G401.6 (cell line): ENCODE results near the gene ANKRD53.

ENCODE experiments used
- FAIRE-seq: peaks from 2 replicates; lab custom pipeline; 2012; peaks lifted over from hg19 to GRCh38; lab: Jason Lieb, UNC

The ANKRD53 gene, protein sequence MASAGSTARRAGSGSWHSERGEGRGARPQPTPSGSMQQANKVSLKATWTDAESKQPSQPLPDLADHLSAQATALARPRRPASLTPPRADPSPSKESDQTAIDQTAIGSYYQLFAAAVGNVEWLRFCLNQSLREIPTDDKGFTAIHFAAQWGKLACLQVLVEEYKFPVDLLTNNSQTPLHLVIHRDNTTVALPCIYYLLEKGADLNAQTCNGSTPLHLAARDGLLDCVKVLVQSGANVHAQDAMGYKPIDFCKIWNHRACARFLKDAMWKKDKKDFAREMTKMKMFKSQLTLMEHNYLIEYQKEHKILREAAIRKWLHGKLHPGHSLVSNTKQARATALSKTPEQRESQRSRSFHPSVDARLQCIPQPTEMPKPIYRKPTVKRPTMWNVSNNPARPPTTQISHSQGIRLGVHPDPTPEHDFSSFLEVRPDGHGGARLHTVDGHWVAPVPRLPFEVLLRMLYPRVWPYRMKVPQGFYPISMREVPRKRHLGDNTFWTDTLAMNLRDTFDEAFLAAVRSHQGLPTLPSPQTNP

DNA sequence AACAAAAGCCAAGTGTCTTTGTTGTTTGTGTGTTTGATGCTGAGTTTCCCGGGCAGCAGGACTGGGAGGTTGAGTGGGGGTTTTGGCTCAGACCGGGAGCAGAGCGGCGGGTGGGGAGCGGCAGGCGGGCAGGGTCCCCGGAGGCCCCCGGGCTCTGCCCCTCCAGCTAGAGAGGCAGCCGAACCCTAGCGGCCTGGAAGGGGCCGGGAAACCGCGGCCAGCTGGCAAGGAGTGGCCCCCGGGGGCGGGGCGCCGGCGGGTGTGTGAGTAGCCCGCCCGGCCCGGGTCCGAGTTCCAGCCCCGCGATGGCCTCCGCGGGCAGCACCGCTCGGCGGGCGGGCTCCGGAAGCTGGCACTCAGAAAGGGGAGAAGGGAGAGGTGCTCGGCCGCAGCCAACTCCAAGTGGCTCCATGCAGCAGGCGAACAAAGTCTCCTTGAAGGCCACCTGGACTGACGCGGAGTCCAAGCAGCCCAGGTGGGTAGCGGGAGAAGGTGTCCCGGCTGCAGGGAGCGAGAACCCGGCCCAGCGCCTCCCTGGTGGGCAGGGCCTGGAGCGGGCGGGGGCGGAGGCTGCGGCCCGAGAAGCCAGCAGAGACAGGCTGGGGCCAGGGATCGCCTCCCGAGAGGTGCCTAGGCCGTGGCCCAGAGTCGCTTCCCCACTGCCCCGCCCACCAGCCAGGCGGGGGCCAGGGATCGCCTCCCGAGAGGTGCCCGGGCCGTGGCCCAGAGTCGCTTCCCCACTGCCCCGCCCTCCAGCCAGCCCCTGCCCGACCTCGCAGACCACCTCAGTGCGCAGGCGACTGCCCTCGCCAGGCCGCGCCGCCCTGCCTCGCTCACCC is at the start of gene ANKRD53:
Gene ANKRD53, plus strand, starts transcription at position 290 of the 839 bp plus-strand sequence. Its CDS starts 16 bp downstream, at position 306.
- FAIRE-seq = no peak

DNA sequence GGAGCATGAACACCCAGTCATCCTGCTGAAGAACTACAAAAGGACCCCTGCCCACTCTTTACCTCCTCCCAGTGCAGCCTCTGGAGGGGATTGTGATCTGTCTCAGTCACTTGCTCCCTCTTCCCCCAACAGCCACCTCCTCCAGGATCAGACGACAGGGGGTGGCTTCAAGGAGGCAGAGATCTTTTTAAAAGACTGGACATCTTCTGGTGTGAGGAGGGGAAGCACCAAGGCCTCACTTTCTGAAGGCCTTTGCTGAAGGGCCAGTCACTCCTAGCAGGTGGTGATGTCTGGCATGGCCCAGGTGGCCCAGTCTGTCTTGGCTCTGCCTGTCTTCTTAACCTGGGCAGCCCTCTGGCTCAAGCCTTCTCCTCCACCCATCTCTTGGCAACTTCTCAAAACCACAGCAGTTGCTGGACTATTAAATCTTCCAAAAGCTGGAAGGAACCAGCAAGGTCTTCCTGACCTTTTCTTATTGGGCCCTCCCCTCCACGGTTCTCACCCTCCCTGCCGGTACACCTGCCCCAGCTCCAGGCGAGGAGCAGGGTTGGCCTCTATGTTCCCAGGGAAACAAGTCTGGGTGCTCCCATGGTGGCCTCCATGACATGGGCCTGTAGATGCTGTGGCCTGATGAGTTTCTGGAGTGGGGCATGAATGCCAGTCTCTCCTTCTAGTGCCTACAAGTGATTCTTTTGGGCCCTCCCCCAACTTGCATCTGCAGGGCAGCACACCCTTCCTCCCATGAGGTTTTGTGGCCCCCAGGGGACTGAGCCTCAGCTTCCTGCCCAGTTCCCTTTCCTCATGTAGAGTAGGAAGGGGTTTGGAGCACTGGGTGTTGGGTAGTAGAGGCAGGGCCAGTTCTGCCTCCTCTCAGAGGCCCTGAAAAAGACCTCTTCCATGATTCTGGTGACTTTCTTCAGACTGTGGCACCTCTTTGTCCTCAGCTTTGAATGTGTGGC is 47.8 kb upstream of the ANKRD53 start:
- FAIRE-seq = no peak

DNA sequence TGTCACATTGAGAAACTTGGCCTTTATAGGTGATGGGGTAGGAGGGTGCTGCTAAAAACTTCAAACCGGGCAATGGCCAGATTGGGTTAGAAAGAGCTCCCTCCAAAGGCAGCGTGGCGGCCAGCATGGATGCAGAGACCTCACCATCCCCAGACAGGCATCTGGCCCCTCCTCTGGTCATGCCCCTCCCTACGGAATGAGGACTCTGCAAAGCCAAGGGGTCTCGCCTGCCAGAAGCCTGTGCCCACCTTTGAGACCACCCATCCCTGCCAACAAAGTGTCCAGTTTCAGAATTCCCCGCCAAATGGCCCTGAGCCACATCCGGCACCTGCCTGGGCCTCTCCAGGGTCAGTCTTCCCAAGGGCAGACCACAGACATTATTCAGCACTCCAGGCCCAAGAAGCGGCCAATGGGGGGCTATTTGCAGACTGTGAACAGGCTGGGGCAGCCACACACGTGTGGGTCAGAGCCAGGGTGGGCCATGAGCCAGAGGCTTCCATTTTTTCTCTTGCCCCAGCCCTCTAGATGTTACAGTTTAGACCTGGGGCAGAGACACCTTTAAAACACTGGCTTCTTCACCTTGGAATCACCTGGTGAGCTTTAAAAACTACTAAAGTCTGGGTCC is 46.9 kb upstream of the ANKRD53 start:
- no peak for FAIRE-seq

DNA sequence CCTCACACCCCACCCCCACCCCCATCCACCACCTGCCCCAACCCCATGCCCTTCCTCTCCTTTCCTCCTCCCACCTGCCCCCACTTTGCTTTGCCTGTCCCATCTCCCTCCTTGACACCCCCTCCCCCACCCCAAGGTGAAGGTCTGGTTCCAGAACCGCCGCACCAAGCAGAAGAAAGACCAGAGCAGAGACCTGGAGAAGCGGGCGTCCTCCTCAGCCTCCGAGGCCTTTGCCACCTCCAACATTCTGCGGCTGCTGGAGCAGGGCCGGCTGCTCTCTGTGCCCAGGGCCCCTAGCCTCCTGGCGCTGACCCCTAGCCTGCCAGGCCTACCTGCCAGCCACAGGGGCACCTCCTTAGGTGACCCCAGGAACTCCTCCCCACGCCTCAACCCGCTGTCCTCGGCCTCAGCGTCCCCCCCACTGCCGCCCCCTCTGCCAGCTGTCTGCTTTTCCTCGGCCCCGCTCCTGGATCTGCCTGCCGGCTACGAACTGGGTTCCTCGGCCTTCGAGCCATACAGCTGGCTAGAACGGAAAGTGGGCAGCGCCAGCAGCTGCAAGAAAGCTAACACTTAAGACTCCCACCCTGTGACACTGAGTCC is 45.7 kb upstream of the ANKRD53 start:
- FAIRE-seq = no peak

DNA sequence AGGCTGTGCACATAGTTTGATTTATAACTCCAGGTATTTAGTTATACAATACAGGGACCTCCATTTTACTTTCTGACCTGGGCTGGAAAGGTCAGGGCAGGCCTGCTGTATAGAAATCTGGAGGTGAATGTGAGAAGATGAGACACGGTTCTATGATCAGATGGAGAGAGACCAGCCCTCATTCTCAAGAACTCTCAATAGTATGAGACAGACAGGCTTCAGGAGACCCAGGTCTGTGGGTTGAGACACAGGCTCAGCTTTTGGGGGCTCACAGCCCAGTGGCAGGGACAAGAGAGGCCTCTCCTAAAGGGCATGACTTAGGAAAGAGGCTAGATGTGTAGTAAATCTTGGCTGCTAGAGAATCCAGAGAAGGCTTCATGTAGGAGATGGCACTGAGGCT is 43.4 kb upstream of the ANKRD53 start:
- FAIRE-seq = no peak

DNA sequence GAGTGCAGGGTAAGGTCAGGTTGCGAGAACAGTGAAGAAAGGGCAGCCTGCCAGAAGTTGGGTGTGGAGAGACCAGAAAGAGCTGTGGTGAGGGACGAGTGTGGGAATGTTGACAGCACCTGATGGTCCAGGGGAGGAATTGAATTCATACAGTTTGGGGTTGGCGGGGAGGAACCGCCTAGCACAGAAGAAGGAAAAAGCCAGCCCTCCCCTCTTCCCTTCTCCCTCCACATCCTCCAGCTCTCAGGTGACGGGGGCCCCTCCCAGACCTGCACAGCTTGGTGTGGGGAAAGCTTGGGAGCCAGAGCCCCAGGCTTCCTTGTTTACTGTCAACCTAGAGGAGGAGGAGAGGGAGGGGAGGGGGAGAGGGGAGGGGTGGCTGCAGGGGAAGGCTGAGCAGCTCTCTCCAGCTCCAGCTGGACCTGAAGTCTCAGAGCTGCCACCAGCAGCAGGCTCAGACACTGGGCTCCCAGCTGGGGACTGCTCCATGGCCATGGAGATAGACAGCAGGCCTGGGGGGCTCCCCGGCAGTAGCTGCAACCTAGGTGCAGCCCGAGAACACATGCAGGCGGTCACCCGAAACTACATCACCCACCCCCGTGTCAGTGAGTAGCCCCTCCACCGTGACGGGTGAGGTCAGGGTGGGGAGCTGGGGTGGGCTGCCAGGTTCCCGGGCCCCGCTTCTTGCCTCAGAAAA is 42.8 kb upstream of the ANKRD53 start, which contains the start of gene ATP6V1B1:
Gene ATP6V1B1, plus strand, starts transcription at position 433 of the 697 bp plus-strand sequence. Its CDS starts 55 bp downstream, at position 488.
- FAIRE-seq = no peak

DNA sequence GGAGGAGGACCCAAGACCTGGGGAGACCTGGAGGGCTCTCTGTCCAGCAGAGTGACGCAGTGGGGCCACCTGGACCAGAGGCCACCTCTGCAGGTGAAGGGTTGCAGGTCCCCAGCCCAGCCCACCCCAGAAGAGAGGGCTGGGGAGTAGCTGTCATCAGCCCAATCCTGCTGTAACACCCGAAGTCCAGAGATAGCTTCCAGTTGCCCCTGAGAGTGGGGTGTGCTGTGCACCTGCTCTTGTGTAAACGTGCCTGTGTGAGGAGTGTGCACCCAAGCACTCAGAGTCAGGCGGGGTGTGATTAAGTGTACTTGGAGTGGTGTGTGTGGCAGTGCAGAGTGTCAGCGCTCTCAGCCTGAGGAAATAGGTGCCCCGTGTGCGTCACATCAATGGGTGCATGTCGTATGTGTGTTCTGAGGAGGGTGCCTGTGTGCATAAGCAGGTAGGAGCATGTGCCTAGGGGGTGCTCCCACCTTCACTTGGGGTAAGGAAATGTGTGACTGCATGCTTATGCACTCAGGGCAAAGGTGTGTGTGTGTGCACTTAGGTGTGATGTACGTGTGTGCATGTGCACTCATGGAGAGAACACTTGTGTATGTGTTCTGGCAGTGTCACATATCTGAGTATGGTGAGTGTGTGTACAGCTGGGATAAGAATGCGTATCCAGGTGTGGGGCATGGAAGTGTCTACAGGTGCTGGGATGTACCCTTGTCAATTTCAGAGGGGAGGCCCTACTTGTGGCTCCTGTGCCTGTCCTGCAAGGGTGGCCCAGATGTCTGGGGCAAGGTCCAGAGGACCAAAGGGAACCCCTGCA is 42.1 kb upstream of the ANKRD53 start:
- no peak for FAIRE-seq

DNA sequence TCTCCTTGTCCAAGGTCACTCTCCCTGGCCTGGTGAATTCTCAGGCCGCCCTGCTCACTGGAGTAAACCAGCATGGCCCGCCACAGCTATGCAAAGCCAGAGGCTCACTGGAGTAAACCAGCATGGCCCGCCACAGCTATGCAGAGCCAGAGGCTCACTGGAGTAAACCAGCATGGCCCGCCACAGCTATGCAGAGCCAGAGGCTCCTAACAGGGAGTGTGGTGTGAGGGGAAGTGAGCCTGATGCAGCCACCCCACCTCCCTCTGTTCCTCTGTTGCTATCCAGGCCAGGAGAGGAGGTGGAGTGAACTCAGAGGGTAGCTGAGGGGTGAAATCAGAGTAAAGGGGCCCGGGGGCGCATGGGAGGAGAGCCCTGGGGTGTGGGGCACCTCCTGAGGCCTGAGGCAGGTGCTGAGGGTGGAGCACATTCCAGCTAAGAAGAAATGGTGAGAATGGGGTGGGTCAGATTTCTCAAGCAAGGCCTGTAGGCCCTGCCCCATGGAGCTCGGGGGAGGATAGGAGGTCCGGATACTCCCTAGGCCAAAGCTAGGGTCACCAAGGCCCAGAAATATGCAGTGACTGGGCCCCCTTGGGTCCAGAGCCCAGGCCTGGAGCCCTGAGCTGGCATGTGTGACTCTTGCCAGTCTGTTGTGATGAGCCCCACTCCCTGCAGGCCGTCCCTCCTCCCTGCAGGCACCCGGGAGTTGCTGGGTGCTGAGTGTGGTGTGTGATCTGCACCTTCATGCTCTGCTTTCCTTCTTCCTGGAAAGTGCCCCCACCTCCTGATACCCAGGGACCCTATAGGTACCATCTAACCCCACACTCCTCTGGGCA is 41.2 kb upstream of the ANKRD53 start:
- no peak for FAIRE-seq

DNA sequence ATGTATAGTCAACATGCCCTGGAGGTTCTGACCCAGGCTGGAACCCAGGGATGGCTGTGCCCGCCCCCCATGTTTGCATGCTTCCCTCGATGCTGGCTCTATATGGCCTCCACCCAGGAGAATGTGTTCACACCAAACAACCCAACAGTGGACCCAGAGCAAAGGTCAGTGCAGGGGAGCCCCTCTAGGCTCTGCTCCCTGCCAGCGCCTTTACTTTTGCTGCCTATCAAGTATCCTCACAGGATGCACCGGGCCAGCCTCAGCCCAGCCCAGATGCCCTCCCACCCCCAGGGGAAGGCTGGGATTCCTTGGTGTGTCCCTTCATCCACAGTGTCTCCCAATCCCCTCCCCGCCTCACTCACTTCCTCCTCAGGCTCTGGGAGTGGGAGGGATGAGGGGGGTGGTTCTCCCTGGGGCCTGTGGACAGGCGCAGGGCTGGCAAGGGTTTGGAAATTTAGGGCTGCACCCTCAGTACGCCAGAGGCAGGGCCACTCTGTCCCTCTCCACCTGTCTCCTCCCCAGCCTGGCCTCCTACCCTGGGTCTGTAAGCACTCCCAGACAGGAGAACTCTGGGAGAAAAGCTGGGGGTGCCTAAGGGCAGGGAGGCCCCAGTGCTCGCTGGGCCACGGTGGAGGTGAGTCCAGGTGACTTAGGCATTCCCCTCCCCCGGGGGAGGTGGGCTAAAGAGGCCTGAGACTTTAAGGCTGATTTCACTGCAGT is 40.4 kb upstream of the ANKRD53 start:
- FAIRE-seq = no peak

DNA sequence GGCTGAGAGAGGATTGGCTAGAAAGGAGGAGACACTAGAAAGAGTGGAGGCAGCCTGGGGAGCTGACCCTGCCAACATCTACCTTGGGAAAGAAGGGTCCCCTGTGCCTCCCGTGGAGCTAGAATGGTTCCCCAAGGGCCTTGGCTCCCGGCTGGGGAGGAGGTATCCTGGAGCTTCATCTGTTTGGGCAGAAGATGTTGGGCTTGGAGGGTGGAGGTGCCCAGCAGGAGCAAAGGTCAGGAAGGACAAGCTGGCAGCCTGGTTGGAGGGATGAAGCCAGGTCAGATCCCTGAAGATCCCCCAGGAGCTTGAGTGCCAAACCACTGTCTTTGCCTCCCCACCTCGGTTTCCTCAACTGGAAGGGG is 39.9 kb upstream of the ANKRD53 start:
- no peak for FAIRE-seq

DNA sequence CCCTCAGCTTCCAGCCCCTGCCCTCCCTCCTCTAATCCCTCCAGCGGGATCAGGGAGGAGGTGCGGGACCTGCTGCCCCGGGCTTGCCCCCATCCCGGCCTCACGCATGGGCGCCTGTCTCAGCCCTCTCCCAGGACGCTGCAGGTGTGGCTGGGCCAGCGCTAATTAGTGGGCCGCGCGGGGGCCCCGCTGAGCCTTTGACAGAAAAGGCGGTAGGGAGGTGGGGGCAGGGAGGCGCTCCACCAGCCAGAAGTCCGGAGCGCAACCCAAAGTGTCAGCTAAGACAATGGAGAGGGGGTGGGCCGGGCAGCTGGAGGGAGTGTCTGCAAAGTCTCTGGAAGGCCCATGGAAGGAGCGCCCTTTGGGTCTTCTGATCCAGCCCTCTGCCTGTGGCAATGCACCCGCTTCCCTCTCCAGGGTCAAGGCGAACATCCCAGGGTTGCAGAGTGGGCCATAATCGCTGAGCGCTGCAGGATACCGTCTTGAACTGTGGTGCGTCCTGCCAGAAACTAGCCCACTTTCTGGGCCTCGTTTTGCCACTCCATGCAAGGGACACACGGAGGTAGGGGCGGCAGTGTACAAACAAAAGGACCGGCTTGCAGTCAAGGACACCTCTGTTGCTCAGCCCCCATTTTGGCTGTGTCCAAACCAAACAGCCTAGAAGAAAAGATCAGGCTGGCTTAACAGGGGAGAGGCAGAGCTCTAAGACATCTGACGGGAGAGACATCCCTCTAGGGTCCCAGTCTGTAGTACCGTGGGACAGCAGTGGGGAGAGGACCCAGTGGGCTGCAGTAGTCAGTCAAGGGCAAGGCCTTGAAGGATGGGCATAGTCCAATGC is 39.2 kb upstream of the ANKRD53 start:
- FAIRE-seq = no peak

DNA sequence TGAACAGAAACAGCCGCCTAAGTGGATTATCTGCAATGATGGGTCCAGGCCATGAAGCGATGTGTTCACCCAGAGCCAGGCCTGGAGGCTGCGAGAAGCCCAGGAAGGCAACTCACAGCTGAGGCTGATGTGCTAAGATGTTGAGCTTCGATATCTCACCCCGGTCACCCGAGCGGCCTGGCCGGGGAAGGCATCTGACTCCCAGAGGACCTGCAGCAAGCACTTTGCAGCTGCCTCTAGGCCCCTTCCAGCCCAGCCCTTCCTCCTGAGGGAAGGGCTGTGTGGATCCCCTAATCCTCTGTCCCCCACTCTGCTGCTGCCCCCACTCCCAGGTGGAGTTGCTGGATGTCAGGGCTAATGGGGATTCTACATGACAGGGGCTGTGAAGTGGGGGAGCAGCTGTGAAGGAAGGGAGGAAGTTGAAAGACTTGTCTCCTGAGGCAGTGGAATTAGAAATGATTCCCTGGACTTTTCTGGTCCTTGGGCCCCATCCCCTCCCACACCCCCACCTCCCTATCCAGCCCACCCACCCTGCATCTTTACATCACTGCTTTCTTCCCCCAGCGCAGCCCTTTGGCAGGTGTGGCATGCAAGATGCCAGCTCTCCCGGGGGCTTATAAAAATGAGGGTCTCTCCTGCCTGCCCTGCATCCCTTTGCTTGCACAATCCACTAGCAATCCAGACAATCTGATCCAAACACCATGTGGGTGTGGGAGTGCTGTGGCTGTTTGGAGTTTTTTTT is 38.4 kb upstream of the ANKRD53 start:
- no peak for FAIRE-seq

DNA sequence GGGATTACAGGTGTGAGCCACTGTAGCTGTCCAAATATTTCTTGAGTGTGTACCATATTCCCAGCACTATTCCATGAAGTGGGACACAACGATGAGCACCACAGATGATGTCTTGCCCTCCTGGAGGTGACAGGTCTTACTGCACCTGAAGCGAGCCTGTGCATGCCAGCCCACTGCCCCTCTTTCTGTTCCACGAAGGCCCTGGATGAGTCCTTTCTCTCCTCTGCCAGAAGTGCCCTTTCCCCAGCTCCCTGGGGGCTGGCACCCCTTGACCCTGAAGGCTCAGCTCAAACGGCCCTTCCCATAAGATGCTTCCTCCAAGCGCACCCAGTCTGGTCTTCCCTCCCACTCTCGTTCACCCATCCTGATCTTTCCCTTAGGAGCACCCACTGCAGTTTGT is 37.2 kb upstream of the ANKRD53 start:
- FAIRE-seq = no peak

DNA sequence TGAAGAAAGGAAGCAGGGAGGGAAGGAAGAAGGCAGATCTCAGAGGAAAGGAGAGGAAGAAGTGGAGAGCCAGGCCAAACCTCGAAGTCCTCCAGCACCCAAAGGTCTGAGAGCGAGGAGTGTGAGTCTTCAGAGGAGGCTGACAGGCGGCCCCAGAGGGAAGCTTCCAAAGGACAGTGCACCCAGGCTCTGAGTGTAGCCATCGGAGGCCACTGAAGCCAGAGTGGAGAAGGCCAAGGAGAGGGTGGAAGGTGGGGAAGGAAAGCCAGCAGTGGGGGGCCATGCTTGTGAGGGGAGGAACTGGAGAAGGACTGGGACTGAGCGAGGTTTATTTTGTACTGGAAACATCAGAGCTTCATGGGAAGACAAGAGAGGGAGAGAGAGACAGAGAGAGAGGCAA is 36.7 kb upstream of the ANKRD53 start:
- no peak for FAIRE-seq

DNA sequence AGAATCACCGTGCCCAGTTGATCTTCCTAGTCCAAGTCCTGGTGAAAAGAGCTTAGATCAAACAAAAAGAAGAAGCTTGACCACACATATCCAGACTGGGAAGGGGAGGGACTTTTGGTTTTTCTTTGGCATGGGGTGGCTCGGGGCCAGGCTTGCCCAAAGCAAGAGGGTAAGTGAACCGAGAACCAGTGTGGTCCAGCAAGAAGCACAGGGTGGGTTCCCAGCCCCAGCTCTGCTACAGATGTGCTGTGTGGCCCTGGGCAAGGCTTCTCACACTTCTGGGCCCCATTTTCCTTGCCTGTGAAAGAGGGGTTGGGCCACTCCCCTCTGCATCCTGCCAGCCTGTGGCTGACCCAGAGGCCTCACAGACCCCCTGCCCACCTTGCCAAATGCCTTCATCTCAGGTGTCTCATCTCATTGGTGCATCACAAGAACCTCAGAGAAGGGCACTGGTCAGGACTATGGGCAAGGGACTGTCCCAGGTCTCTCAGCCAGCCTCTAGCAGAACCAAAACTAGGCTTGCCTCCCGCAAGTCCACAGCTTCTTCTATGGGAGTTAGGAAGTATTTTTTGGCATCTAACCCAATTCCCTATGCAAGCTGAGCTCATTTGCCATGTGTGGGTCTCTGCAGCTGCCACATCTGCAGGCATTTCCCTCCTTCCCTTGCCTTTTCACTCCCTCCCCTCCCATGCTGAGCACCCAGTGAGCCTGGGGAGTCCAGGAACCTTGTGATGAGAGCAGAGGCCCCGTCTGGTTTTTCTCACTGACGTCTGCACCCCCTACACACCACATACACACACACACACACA is 35.8 kb upstream of the ANKRD53 start:
- no peak for FAIRE-seq
